ENCODE results near the gene PLXNB1. TPM values are rescaled to one million over a fixed set of nuclear protein-coding genes. Genes with fewer than 3 reads are reported as not detected.
A peak's percentile ranks its signal among the peaks of the same experiment; 100 is the strongest.

Gene PLXNB1
- total RNA-seq, 4 donors from 2014 or later, result 129 to 530 (median 245) TPM

- Histone ChIP-seq H3K27me3 (no peaks in the 10 kb centered on the region), H3K9me3 (no peaks in the 10 kb centered on the region), H3K36me3 (no peaks in the 10 kb centered on the region), H3K4me3 (no peak overlapping the region), H3K27ac (peak overlapping the region in 2 of 4 donors; percentile 22 to 78), H3K4me1 (peaks cover 24 to 50% (median 38%) of the 10 kb centered on the region in 4 donors)
- WGBS, 2 donors (ENCODE audit: low coverage in 1 of 2), result 30 to 100% methylated on average over 1 of the region's 1 CpG
- in situ Hi-C loops (cut with MboI; ENCODE audit: low pct_ligation_motif_present in 1 of 4, low pct_unique_long_range_greater_than_20kb in 1 of 4, low sequenced_read_pairs in 3 of 4) (loop anchor here in 3 of 4 donors (5.0 to 10.0 kb wide), 4 partner anchors 34 to 164 kb away; no protein-coding TSS in a partner anchor), intact Hi-C loops (cut with DNase I; ENCODE audit: low total_unique reads) (loop anchor here (2.0 to 10.0 kb wide), 2 partner anchors 36 to 162 kb away; no protein-coding TSS in a partner anchor)
- DNase-seq, result no peak
- no peak for TF ChIP-seq POLR2AphosphoS5 (IDR thresholded peaks at IDR 0.05)
- TF ChIP-seq, protein P1, sequence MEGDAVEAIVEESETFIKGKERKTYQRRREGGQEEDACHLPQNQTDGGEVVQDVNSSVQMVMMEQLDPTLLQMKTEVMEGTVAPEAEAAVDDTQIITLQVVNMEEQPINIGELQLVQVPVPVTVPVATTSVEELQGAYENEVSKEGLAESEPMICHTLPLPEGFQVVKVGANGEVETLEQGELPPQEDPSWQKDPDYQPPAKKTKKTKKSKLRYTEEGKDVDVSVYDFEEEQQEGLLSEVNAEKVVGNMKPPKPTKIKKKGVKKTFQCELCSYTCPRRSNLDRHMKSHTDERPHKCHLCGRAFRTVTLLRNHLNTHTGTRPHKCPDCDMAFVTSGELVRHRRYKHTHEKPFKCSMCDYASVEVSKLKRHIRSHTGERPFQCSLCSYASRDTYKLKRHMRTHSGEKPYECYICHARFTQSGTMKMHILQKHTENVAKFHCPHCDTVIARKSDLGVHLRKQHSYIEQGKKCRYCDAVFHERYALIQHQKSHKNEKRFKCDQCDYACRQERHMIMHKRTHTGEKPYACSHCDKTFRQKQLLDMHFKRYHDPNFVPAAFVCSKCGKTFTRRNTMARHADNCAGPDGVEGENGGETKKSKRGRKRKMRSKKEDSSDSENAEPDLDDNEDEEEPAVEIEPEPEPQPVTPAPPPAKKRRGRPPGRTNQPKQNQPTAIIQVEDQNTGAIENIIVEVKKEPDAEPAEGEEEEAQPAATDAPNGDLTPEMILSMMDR (IDR thresholded peaks at IDR 0.05), result no peak
- TF ChIP-seq POLR2A (IDR thresholded peaks at IDR 0.05), result no peak
- no peak for TF ChIP-seq EP300 (IDR thresholded peaks at IDR 0.05; ENCODE audit: low read depth)
Measured at GRCh38 chr3:48436477-48436787, 6.5 kb upstream of the PLXNB1 start.

DNA sequence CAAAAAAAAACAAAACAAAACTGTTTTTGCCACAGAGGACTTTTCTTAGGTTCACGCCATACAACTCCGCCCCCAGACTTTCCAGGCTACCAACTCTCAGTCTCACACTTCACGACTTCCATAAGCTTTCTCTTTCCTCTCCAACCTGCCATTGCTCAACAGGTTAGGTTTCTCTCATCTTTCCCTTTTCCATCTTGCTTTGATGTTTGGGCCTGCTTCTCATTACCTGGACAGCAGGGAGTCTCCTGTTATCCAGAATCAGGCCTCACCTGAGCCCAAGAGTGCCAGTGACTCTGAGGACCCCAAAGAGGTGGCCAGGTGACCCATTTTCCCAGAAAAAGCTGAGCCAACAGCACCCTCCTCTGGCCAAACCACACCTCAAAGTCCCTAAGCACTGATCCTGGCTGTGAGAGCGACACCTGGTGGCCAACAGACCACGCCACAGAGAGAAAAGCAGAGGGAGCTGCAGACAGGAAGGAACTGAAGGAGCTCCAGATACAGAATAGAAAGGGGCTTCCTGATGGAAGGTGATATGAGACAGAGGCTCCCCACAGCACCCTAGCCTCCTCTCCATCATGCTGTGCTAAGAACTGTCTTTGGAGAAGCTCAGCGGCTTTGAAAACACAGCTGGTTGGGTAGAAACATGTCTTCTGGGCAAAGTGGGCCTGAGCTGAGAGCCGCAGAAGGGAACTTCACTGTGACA lies 6.0 kb upstream of the PLXNB1 start:
- Histone ChIP-seq H3K4me1 (peaks cover 19 to 45% (median 32%) of the 10 kb centered on the region in 4 donors), H3K36me3 (no peaks in the 10 kb centered on the region), H3K27ac (peak overlapping the region; percentile 10 to 81 (median 66)), H3K9me3 (no peaks in the 10 kb centered on the region), H3K27me3 (no peaks in the 10 kb centered on the region), H3K4me3 (no peak overlapping the region)
- WGBS, 2 donors (ENCODE audit: low coverage in 1 of 2), result 42 to 77% methylated on average over 3 to 7 of the region's 7 CpGs
- TF ChIP-seq, protein P1 (IDR thresholded peaks at IDR 0.05), result peak; percentile 98 to 100 (median 100)
- no peak for TF ChIP-seq EP300 (IDR thresholded peaks at IDR 0.05; ENCODE audit: low read depth)
- no peak for TF ChIP-seq POLR2A (IDR thresholded peaks at IDR 0.05)
- TF ChIP-seq POLR2AphosphoS5 (IDR thresholded peaks at IDR 0.05), result peak in 1 of 3 donors; percentile 8
- intact Hi-C loops (cut with DNase I; ENCODE audit: low total_unique reads), result loop anchor here (2.0 to 10.0 kb wide), 2 partner anchors 35 to 161 kb away; no protein-coding TSS in a partner anchor
- peak; percentile 91 for DNase-seq
- in situ Hi-C loops (cut with MboI; ENCODE audit: low pct_ligation_motif_present in 1 of 4, low pct_unique_long_range_greater_than_20kb in 1 of 4, low sequenced_read_pairs in 3 of 4), result loop anchor here in 3 of 4 donors (5.0 to 10.0 kb wide), 4 partner anchors 34 to 164 kb away; no protein-coding TSS in a partner anchor

GRCh38 chr3:48435223-48435595 lies 5.3 kb upstream of the PLXNB1 start:
- TF ChIP-seq POLR2A (IDR thresholded peaks at IDR 0.05) (no peak), POLR2AphosphoS5 (IDR thresholded peaks at IDR 0.05) (no peak), EP300 (IDR thresholded peaks at IDR 0.05; ENCODE audit: low read depth) (no peak)
- TF ChIP-seq, protein P1 (IDR thresholded peaks at IDR 0.05), result no peak
- no peak for DNase-seq
- intact Hi-C loops (cut with DNase I; ENCODE audit: low total_unique reads), result loop anchor here (10.0 kb wide), 1 partner anchor 160 kb away; no protein-coding TSS in a partner anchor
- H3K36me3 ChIP-seq, result no peaks in the 10 kb centered on the region
- in situ Hi-C loops (cut with MboI; ENCODE audit: low pct_ligation_motif_present in 1 of 4, low pct_unique_long_range_greater_than_20kb in 1 of 4, low sequenced_read_pairs in 3 of 4), result loop anchor here in 3 of 4 donors (5.0 to 10.0 kb wide), 4 partner anchors 33 to 163 kb away; no protein-coding TSS in a partner anchor
- H3K27me3 ChIP-seq, result no peaks in the 10 kb centered on the region
- peak overlapping the region; percentile 10 to 81 (median 66) for H3K27ac ChIP-seq
- no peak overlapping the region for H3K4me3 ChIP-seq
- peaks cover 19 to 50% (median 34%) of the 10 kb centered on the region in 4 donors for H3K4me1 ChIP-seq
- 86% methylated on average over 4 of the region's 4 CpGs; no CpG with 5 or more reads in 1 of the 2 donors for WGBS, 2 donors (ENCODE audit: low coverage in 1 of 2)
- H3K9me3 ChIP-seq, result no peaks in the 10 kb centered on the region

- H3K9me3 ChIP-seq, result no peaks in the 10 kb centered on the region
- DNase-seq, result peak; percentile 54
- no peaks in the 10 kb centered on the region for H3K36me3 ChIP-seq
- H3K4me3 ChIP-seq, result no peak overlapping the region
- H3K4me1 ChIP-seq, result peaks cover 19 to 54% (median 38%) of the 10 kb centered on the region in 4 donors
- intact Hi-C loops (cut with DNase I; ENCODE audit: low total_unique reads) (loop anchor here (10.0 kb wide), 1 partner anchor 160 kb away; no protein-coding TSS in a partner anchor), in situ Hi-C loops (cut with MboI; ENCODE audit: low pct_ligation_motif_present in 1 of 4, low pct_unique_long_range_greater_than_20kb in 1 of 4, low sequenced_read_pairs in 3 of 4) (loop anchor here in 3 of 4 donors (5.0 to 10.0 kb wide), 4 partner anchors 32 to 162 kb away; no protein-coding TSS in a partner anchor)
- WGBS, 2 donors (ENCODE audit: low coverage in 1 of 2), result 69% methylated on average over 15 of the region's 15 CpGs; no CpG with 5 or more reads in 1 of the 2 donors
- peak overlapping the region; percentile 75 to 86 (median 80) for H3K27ac ChIP-seq
- TF ChIP-seq POLR2AphosphoS5 (IDR thresholded peaks at IDR 0.05) (no peak), EP300 (IDR thresholded peaks at IDR 0.05; ENCODE audit: low read depth) (no peak), POLR2A (IDR thresholded peaks at IDR 0.05) (no peak)
- TF ChIP-seq, protein P1 (IDR thresholded peaks at IDR 0.05), result no peak
- no peaks in the 10 kb centered on the region for H3K27me3 ChIP-seq
Measured at GRCh38 chr3:48434591-48435222, 4.8 kb upstream of the PLXNB1 start.
